ENCODE data around the gene CASKIN2.

Gene CASKIN2, protein sequence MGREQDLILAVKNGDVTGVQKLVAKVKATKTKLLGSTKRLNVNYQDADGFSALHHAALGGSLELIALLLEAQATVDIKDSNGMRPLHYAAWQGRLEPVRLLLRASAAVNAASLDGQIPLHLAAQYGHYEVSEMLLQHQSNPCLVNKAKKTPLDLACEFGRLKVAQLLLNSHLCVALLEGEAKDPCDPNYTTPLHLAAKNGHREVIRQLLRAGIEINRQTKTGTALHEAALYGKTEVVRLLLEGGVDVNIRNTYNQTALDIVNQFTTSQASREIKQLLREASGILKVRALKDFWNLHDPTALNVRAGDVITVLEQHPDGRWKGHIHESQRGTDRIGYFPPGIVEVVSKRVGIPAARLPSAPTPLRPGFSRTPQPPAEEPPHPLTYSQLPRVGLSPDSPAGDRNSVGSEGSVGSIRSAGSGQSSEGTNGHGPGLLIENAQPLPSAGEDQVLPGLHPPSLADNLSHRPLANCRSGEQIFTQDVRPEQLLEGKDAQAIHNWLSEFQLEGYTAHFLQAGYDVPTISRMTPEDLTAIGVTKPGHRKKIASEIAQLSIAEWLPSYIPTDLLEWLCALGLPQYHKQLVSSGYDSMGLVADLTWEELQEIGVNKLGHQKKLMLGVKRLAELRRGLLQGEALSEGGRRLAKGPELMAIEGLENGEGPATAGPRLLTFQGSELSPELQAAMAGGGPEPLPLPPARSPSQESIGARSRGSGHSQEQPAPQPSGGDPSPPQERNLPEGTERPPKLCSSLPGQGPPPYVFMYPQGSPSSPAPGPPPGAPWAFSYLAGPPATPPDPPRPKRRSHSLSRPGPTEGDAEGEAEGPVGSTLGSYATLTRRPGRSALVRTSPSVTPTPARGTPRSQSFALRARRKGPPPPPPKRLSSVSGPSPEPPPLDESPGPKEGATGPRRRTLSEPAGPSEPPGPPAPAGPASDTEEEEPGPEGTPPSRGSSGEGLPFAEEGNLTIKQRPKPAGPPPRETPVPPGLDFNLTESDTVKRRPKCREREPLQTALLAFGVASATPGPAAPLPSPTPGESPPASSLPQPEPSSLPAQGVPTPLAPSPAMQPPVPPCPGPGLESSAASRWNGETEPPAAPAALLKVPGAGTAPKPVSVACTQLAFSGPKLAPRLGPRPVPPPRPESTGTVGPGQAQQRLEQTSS (N-terminal part only)

DNA sequence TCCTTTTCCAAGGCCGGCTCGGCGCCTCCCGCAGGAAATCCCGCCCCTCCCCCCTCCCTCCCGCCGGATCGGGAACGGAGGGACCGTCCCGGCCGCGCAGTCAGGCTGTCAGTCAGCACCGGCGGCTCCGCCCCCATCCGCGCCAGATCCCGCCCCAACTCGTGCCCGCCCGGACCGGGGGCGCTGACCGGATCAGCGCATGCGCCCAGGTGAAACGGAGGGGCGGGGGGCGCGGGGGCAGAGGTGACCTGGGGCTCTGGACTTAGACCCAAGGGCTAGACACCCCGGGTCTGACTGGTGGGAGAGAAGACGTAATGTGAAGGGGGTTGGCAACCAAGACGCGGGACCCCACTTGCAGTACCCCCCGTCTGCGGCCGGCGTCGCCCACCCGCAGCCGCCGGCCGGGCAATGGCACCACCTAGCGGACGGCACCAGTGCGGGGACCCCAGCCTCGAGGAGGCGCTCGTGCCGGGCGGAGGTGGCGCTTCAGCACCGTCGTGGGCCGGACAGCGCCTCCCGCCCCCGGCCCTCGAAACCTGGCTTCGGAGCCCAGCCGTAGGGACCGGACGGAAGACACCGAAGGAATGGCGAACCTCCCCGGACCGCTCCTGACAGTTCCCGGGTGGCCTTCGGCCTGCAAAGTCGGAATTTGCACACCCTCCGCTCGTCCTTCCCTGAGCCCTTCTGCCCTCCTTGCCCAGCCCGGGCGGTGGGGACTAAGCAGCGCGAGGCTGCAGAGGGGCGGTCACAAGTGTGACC is at the start of gene CASKIN2:
TSS of gene CASKIN2 (minus strand) at position 42 of the 759 bp plus-strand sequence. CDS start 1,733 bp downstream, outside the sequence.
- DNase-seq, result no peak

DNA sequence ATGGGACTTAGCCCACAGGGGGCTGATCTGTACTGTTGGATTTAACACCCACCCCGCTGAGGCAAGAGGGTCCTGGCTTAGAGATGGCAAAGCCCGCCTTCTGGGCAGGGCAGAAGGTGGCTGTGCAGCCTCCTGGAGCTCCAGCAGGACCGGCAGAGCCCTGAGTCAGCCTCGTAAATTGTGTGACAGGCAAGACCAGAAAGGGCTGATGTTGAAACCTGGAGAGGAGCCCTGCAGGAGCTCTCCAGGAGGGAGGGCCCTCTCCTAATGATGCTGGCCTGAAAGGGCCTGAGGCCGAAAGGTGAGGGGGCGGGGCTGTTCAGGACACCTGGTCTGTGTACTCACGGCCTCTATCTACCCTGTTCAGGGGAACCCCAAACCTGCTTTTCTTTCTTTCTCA is 49.7 kb upstream of the CASKIN2 start:
- no peak for DNase-seq

DNA sequence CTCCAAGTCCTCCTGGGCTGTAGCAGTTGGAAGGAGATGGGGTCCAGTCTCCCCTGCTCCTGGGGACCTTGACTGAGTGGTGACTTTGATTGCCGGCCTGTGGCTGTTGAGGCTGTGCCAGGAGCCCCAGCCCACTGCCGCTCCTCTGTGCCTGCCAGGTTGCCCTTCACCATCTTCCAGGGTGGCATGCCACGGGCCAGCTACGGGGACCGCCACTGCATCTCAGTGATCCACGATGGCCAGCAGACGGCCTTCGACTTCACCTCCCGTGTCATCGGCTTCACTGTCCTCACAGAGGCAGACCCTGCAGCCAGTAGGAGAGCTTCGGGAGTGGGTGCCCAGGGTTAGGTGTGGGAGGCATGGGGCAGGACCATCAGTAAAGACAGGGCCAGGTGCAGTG is 48.9 kb upstream of the CASKIN2 start:
- no peak for DNase-seq

GRCh38 chr17:75563063-75563758 is 47.9 kb upstream of the CASKIN2 start:
- no peak for DNase-seq

GRCh38 chr17:75561927-75562603 is 46.7 kb upstream of the CASKIN2 start:
- no peak for DNase-seq

GRCh38 chr17:75559958-75560533 is 44.7 kb upstream of the CASKIN2 start:
- DNase-seq, result no peak

DNA sequence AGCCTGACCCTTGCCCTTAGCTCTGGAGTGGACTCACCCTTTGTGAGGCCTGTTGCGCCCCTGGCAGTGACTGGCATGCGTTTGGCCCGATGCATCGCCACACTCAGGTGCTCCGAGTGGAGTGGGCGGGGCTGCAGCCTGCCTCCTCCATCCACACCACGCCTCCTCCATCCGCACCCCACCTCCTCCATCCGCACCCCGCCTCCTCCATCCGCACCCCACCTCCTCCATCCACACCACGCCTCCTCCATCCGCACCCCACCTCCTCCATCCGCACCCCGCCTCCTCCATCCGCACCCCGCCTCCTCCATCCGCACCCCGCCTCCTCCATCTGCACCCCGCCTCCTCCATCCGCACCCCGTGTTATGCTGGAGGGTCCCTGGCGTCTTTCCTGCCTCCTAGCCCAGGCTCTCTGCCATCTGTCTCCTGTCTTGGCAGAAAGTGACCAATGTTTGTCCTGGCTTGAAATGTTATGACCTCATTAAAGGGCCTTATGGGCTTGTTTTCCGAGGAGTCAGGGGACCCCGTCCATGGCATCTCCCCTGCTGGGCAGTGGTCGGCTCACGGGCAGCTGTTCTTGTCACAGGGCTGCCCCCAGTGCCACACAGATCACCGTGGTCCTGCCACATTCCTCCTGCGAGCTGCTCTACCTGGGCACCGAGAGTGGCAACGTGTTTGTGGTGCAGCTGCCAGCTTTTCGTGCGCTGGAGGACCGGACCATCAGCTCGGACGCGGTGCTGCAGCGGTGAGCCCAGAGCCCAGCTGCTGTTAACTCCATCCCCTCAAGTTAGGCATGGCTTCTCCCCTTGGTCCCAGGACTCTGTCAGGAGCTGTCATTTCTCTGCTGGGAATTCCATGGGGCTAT is 43.6 kb upstream of the CASKIN2 start:
- DNase-seq, result no peak

GRCh38 chr17:75557852-75558665 is 42.7 kb upstream of the CASKIN2 start:
- DNase-seq, result no peak

- DNase-seq, result no peak
Measured at GRCh38 chr17:75557075-75557851, 41.9 kb upstream of the CASKIN2 start.

GRCh38 chr17:75555679-75556153 is 40.4 kb upstream of the CASKIN2 start:
- no peak for DNase-seq

DNA sequence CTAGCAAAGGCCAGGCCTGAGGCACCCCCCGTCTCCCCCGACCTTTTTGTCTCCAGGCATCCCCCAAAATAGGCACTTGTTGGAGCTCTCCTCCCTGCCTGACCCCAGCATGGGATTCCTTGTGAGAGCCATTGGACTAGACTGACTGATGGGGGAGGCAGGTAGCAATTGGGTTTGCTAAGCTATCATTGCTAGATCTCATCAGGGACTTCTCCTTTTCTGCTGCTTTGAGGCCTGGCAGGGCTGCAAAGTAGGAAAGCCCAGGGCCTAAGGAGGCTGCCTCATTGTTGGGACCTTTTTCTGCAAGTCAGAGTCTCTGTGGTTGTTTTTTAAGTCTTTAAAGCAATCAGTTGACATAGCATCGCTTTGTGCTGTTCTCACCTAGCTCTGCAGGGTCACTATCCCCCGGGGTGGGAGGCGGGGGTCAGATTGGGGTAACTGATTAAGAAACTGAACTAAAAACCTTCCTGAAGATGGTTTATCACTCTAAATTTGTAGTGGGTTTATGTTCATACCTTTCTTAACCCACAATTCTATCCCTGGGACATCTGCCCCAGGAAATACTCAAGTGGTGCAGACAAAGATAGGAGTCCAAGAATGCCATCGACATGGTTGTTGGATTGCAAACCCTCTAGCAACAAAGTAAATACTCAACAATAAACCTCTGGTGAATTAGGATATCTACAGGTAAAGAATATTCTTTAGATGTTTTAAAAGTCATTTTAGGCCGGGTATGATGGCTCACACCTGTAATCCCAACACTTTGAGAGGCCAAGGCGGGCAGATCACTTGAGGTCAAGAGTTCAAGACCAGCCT is 38.2 kb upstream of the CASKIN2 start:
- peak; percentile 18 for DNase-seq

DNA sequence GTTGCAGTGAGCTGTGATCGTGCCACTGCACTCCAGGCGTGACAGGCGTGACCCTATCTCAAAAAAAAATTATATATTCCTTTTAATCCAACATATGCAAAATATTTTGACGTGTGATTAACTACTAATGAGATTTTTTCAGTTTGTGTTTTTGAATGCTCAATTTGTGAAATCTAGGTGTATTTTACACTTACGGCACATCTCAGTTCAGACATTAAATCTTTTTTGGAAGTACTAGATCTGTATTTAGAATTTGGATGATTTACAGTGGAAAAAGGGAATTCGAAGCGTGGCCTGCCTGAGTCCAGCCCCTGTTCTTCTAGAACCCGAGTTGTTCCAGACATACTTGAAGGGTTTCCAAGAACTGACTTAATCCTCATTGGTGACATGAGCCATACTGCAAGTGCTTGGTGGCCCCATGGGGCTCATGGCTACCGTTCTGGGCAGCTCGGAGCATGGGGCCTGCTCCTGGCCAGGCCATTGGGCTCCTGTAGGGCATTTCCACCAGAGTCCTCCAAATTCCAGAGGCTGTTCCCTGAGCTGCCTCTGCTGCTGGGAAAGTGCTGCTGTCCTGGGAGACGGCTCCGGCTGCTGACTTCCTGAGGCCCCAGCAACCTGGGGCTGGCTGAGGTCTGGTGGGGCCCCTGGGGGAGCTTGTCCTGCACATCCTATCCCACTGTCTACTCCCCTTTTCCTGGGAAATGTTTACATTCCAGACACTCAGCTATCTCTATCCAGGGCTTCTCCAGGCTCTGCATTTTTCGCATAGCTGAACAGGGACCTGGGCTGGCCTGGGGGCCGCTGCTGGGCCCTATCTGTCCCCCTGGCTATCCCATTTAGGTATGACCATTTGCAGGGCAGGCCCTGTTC is 37.3 kb upstream of the CASKIN2 start:
- no peak for DNase-seq

- DNase-seq, result no peak
Measured at GRCh38 chr17:75551266-75551665, 35.9 kb upstream of the CASKIN2 start.

- no peak for DNase-seq
Measured at GRCh38 chr17:75550139-75550465, 34.8 kb upstream of the CASKIN2 start.

DNA sequence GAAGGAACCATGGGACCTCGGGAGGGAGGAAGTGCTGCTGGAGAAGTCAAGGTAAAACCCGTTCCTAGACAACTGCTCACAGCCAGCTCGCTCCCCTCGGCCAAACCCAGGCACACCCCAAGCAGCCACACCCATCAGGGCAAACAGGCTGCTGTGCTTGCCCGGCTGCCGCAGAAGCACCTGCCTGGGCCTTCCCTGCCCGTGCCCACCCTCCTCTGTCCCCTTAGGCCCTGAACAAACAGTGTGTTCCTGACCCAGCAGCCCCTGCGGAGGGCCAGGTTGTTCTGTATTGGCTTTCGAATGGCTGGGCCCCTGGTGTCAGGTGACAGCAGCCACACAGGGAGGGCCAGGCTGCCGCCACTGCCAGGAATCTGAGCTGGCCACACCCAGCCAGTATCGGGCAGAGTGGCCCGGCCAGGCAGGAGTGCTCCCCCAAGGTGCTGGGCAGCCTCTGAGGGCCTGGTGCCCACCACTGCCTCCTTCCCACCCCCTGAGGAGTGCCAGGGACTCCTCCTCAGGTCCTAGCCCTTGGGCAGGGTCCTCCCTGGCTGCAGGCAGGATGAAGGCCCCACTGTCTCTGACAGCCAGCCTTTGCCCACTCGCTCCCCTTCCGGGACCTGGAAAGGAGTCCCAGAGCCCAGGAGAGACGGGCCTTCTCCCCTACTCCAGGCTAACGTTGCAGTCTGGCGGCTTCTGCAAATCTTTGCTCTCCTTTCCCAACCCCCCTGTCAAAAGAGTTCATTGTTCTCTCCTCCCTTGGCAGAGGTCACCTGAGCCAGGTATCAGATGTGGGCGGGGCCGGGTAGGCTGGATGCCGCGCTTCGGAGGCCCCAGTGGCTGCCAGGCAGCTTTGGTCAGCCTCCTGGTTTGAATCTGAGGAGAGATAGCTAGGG is 34.2 kb upstream of the CASKIN2 start:
- DNase-seq, result no peak

Data from GF-D8 (cell line).